Kidney tubule cell (primary cell): Measurements from ENCODE around the gene FZD10.
A peak's percentile ranks its signal among the peaks of the same experiment; 100 is the strongest.

Experiments used
- DNase-seq: peaks from one replicate; pipeline ENCODE4 v3.0.0-alpha.2; 2018; ENCODE audit warnings: low spot score

Gene FZD10

GRCh38 chr12:130132831-130133511, 29.3 kb upstream of the FZD10 start:
- peak; percentile 74 for DNase-seq

- DNase-seq = no peak
Measured at GRCh38 chr12:130133851-130134562, 28.3 kb upstream of the FZD10 start.

GRCh38 chr12:130134563-130134915, 27.7 kb upstream of the FZD10 start:
- DNase-seq = no peak

GRCh38 chr12:130136509-130137039, 25.7 kb upstream of the FZD10 start:
- DNase-seq = no peak

- DNase-seq = no peak
Measured at GRCh38 chr12:130137040-130138018, 24.9 kb upstream of the FZD10 start.

GRCh38 chr12:130138478-130138877, 23.8 kb upstream of the FZD10 start:
- DNase-seq = no peak

GRCh38 chr12:130139567-130140421, 22.5 kb upstream of the FZD10 start:
- no peak for DNase-seq

- DNase-seq = no peak
Measured at GRCh38 chr12:130141105-130141504, 21.2 kb upstream of the FZD10 start.

- DNase-seq = no peak
Measured at GRCh38 chr12:130141901-130142683, 20.2 kb upstream of the FZD10 start.

- DNase-seq = no peak
Measured at GRCh38 chr12:130142736-130143135, 19.5 kb upstream of the FZD10 start.

GRCh38 chr12:130143136-130143535, 19.1 kb upstream of the FZD10 start:
- no peak for DNase-seq

- no peak for DNase-seq
Measured at GRCh38 chr12:130144256-130144655, 18.0 kb upstream of the FZD10 start.

GRCh38 chr12:130145731-130146130, 16.5 kb upstream of the FZD10 start:
- DNase-seq = peak; percentile 73

- no peak for DNase-seq
Measured at GRCh38 chr12:130146176-130146931, 15.9 kb upstream of the FZD10 start.

- DNase-seq = no peak
Measured at GRCh38 chr12:130147875-130148596, 14.2 kb upstream of the FZD10 start.

- no peak for DNase-seq
Measured at GRCh38 chr12:130151846-130152245, 10.4 kb upstream of the FZD10 start.

GRCh38 chr12:130152386-130152785, 9.9 kb upstream of the FZD10 start:
- no peak for DNase-seq

- DNase-seq = no peak
Measured at GRCh38 chr12:130153803-130154202, 8.5 kb upstream of the FZD10 start.
